K562 (cell line): ENCODE measurements around the gene CCDC187. TPM values are rescaled to one million over a fixed set of nuclear protein-coding genes. Genes with fewer than 3 reads are reported as not detected.

Experiments used
- ARID2 ChIP-seq: fragments of 450-650 bp; IDR thresholded peaks from 2 replicates; pipeline ENCODE4 v1.6.1; 2017; ENCODE audit warnings: antibody characterized with exemption, mild to moderate bottlenecking
- CBFA2T3 ChIP-seq: fragments of 450-650 bp; IDR thresholded peaks from 2 replicates; pipeline ENCODE4 v1.6.1; 2017
- CREM ChIP-seq: IDR thresholded peaks from 2 replicates; pipeline ENCODE4 v1.6.1; 2014; ENCODE audit warnings: antibody characterized with exemption, low read depth
- ETV5 ChIP-seq: sonication (generic); formaldehyde crosslinking; IDR thresholded peaks from 2 replicates; pipeline ENCODE4 v1.4.0; 2020; ENCODE audit warnings: low read depth, mild to moderate bottlenecking, missing genetic modification reagents
- HDAC3 ChIP-seq: fragments of 450-650 bp; IDR thresholded peaks from 2 replicates; pipeline ENCODE4 v1.6.1; 2018; ENCODE audit warnings: borderline replicate concordance, mild to moderate bottlenecking, moderate library complexity; ENCODE audit not compliant: partially characterized antibody
- MAX ChIP-seq: sonication (generic); formaldehyde crosslinking; IDR thresholded peaks from 2 replicates; pipeline ENCODE4 v1.9.0; 2022; ENCODE audit warnings: mild to moderate bottlenecking, missing genetic modification reagents
- MECOM ChIP-seq: fragments of 250-450 bp; sonication (Bioruptor Pico); IDR thresholded peaks from 2 replicates; pipeline ENCODE4 v1.8.0; 2022; ENCODE audit warnings: inconsistent platforms
- MEF2D ChIP-seq: conservative IDR thresholded peaks from 2 replicates; pipeline ENCODE4 v1.6.1; 2016; ENCODE audit warnings: low read depth, missing genetic modification characterization, missing compliant biosample characterization
- MIER1 ChIP-seq: fragments of 450-650 bp; IDR thresholded peaks from 2 replicates; pipeline ENCODE4 v1.6.1; 2016; ENCODE audit warnings: antibody characterized with exemption, mild to moderate bottlenecking, low read depth
- MYNN ChIP-seq, 2 experiments: sonication (generic); formaldehyde crosslinking in 1 of 2; IDR thresholded peaks; 2 replicates each; pipeline versions ENCODE4 v1.5.0 to v1.6.1; 2016 to 2020; ENCODE audit warnings: antibody characterized with exemption in 1 of 2, missing genetic modification reagents in 1 of 2
- RFX1 ChIP-seq: fragments of 450-650 bp; IDR thresholded peaks from 2 replicates; pipeline ENCODE4 v1.6.1; 2016; ENCODE audit warnings: mild to moderate bottlenecking, moderate library complexity
- SMAD4 ChIP-seq: fragments of 250-450 bp; sonication (Bioruptor Pico); conservative IDR thresholded peaks from 2 replicates; pipeline ENCODE4 v1.8.0; 2021; ENCODE audit warnings: inconsistent platforms, mild to moderate bottlenecking, moderate library complexity
- SP1 ChIP-seq: sonication (generic); formaldehyde crosslinking; IDR thresholded peaks from 2 replicates; pipeline ENCODE4 v1.8.1; 2022; ENCODE audit warnings: mild to moderate bottlenecking, missing genetic modification reagents
- TRIM24 ChIP-seq, 2 experiments: fragments of 450-650 bp; IDR thresholded peaks; 2 replicates each; pipeline ENCODE4 v1.6.1; 2016
- XRCC3 ChIP-seq: fragments of 450-650 bp; IDR thresholded peaks from 2 replicates; pipeline ENCODE4 v1.6.1; 2017; ENCODE audit warnings: mild to moderate bottlenecking, moderate library complexity
- ZBTB7A ChIP-seq: IDR thresholded peaks from 2 replicates; pipeline ENCODE4 v1.6.1; 2011; ENCODE audit warnings: low read depth, mild to moderate bottlenecking, low read length, moderate library complexity, borderline replicate concordance; ENCODE audit not compliant: control insufficient read depth
- ZNF589 ChIP-seq: fragments of 200-800 bp; sonication (Bioruptor generic); IDR thresholded peaks from 2 replicates; pipeline ENCODE4 v1.6.1; 2016; ENCODE audit warnings: low read depth, missing genetic modification characterization, missing compliant biosample characterization
- polyA plus RNA-seq, 8 experiments: library from polyadenylated mRNA; depleted of rRNA in 4 of 8; stranded (reverse) in 5 of 8; unstranded in 3 of 8; fragments of >200 nt; fragmentation: Nextera tagmentation in 2 of 8; fragmentation: Illumina TruSeq in 1 of 8; extraction: Ambion mirVana in 2 of 8; extraction: Trizol in 1 of 8; gene quantifications; 2 replicates each; pipeline versions ENCODE4 v1.2.1 to v1.2.3, GENCODE V29; 2011 to 2014; ENCODE audit warnings: inconsistent platforms in 1 of 8, missing spikeins in 1 of 8
- total RNA-seq, 7 experiments: library from RNA; depleted of rRNA in 6 of 7; stranded (reverse); fragments of >200 nt in 6 of 7; fragmentation: Illumina TruSeq in 2 of 7; extraction: Trizol in 2 of 7; gene quantifications; 2 replicates each; pipeline versions ENCODE4 v1.2.1 to v1.2.3, GENCODE V29; 2011 to 2021; ENCODE audit warnings: low replicate concordance in 1 of 7
- TF ChIP-seq, protein P1 (sequence below): fragments of 450-650 bp; formaldehyde crosslinking; IDR thresholded peaks from 2 replicates; pipeline ENCODE4 v1.4.0; 2022; ENCODE audit warnings: mild to moderate bottlenecking, moderate library complexity
- TF ChIP-seq, protein P2 (sequence below): sonication (generic); formaldehyde crosslinking; IDR thresholded peaks from 2 replicates; pipeline ENCODE4 v1.8.0; 2022; ENCODE audit warnings: missing genetic modification reagents, mild to moderate bottlenecking, moderate library complexity, borderline replicate concordance
- TF ChIP-seq, protein P3 (sequence below), 3 experiments: fragments of 200-800 bp in 1 of 3; fragments of 250-450 bp in 1 of 3; fragments of 450-650 bp in 1 of 3; sonication (Bioruptor Pico) in 1 of 3; sonication (Bioruptor generic) in 1 of 3; formaldehyde crosslinking in 1 of 3; IDR thresholded peaks; 2 replicates each; pipeline versions ENCODE4 v1.6.1 to v1.8.0; 2016 to 2022; ENCODE audit warnings: mild to moderate bottlenecking in 2 of 3, missing genetic modification characterization in 2 of 3, missing compliant biosample characterization in 1 of 3, moderate library complexity in 1 of 3

CCDC187 gene
- total and polyA plus RNA-seq, 9 of the 15 experiments (the other 6 are each of a cell fraction or from before 2014, with no cell fraction given): not detected

DNA sequence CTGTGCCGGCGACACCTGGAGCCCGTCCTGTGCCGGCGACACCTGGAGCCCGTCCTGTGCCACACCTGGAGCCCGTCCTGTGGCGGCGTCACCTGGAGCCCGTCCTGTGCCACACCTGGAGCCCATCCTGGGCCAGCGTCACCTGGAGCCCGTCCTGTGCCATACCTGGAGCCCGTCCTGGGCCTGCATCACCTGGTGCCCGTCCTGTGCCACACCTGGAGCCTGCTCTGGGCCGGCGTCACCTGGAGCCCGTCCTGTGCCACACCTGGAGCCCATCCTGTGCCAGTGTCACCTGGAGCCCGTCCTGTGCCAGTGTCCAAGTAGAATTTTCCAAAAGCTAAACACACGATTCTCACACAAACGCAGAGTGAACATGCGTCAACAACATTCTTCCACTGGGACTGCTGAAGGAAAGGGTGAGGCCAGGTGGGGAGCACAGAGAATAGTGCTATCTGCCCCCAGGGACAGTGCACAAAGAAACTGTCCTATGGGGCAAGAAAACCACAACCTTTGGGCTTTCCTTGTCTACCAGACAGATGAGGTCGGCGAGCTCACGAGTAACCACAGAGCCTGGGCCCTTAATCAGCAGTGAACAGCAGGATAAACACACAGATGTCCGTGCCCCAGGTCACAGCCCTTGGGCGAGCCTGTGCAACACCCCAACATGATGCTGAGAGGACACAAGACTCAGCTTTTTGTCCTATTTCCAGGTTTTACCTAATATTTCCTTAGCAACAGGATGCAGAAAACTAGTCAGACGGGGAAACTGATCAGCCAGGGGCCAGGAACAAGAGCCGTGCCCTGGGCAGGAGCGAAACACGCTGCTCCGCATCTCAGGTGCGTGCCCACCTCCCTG, 66.2 kb downstream of the CCDC187 start (continued):
- TF ChIP-seq ZBTB7A (no peak), SMAD4 (CRISPR knock-in tag) (peak; percentile 95), SP1 (CRISPR knock-in tag) (peak; percentile 75), CBFA2T3 (peak; percentile 96), ARID2 (no peak), MECOM (CRISPR knock-in tag) (no peak), TRIM24 (IDR thresholded peaks at IDR 0.05) (peak; percentile 65 to 77), MEF2D (tag) (no peak), MIER1 (no peak), ZNF589 (CRISPR knock-in tag) (0 out of 2 replicates have a peak, but pooled peaks have one; percentile 37), MAX (CRISPR knock-in tag) (peak; percentile 83), HDAC3 (peak; percentile 72), ETV5 (CRISPR knock-in tag) (peak; percentile 53; the same call in 1 of the 2 replicates), RFX1 (no peak), CREM (peak; percentile 42), XRCC3 (no peak), MYNN (IDR thresholded peaks at IDR 0.05) (peak; percentile 82), MYNN (CRISPR knock-in tag; IDR thresholded peaks at IDR 0.05) (no peak)
- TF ChIP-seq, protein P1, sequence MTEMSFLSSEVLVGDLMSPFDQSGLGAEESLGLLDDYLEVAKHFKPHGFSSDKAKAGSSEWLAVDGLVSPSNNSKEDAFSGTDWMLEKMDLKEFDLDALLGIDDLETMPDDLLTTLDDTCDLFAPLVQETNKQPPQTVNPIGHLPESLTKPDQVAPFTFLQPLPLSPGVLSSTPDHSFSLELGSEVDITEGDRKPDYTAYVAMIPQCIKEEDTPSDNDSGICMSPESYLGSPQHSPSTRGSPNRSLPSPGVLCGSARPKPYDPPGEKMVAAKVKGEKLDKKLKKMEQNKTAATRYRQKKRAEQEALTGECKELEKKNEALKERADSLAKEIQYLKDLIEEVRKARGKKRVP (CRISPR knock-in tag): 0 out of 2 replicates have a peak, but pooled peaks have one; percentile 19
- TF ChIP-seq, protein P2, sequence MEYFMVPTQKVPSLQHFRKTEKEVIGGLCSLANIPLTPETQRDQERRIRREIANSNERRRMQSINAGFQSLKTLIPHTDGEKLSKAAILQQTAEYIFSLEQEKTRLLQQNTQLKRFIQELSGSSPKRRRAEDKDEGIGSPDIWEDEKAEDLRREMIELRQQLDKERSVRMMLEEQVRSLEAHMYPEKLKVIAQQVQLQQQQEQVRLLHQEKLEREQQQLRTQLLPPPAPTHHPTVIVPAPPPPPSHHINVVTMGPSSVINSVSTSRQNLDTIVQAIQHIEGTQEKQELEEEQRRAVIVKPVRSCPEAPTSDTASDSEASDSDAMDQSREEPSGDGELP (CRISPR knock-in tag): peak; percentile 81
- TF ChIP-seq, protein P3, sequence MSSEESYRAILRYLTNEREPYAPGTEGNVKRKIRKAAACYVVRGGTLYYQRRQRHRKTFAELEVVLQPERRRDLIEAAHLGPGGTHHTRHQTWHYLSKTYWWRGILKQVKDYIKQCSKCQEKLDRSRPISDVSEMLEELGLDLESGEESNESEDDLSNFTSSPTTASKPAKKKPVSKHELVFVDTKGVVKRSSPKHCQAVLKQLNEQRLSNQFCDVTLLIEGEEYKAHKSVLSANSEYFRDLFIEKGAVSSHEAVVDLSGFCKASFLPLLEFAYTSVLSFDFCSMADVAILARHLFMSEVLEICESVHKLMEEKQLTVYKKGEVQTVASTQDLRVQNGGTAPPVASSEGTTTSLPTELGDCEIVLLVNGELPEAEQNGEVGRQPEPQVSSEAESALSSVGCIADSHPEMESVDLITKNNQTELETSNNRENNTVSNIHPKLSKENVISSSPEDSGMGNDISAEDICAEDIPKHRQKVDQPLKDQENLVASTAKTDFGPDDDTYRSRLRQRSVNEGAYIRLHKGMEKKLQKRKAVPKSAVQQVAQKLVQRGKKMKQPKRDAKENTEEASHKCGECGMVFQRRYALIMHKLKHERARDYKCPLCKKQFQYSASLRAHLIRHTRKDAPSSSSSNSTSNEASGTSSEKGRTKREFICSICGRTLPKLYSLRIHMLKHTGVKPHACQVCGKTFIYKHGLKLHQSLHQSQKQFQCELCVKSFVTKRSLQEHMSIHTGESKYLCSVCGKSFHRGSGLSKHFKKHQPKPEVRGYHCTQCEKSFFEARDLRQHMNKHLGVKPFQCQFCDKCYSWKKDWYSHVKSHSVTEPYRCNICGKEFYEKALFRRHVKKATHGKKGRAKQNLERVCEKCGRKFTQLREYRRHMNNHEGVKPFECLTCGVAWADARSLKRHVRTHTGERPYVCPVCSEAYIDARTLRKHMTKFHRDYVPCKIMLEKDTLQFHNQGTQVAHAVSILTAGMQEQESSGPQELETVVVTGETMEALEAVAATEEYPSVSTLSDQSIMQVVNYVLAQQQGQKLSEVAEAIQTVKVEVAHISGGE (CRISPR knock-in tag; IDR thresholded peaks at IDR 0.05): peak in 1 of 3 experiments; percentile 56; a peak in 2 of 6 replicates
